Keratinocyte (primary cell): ENCODE measurements around the gene DGKI.

Experiments
- EZH2 ChIP-seq: IDR thresholded peaks from one replicate; pipeline ENCODE4 v1.6.1; 2012; ENCODE audit warnings: inconsistent platforms, mild to moderate bottlenecking, low read length, moderate library complexity
- TF ChIP-seq, protein P1 (sequence below), 3 experiments: IDR thresholded peaks in 1 of 3; conservative IDR thresholded peaks in 1 of 3; optimal IDR thresholded peaks in 1 of 3; 2 replicates in 2 of 3; 3 replicates in 1 of 3; pipeline versions ENCODE3 to v1.5.1; 2011; ENCODE audit warnings: low read length in 3 of 3, mild to moderate bottlenecking in 3 of 3, moderate library complexity in 2 of 3, control low read depth in 1 of 3, inconsistent platforms in 1 of 3; ENCODE audit not compliant: insufficient read depth in 2 of 3; ENCODE audit errors: extremely low read depth in 1 of 3

DNA sequence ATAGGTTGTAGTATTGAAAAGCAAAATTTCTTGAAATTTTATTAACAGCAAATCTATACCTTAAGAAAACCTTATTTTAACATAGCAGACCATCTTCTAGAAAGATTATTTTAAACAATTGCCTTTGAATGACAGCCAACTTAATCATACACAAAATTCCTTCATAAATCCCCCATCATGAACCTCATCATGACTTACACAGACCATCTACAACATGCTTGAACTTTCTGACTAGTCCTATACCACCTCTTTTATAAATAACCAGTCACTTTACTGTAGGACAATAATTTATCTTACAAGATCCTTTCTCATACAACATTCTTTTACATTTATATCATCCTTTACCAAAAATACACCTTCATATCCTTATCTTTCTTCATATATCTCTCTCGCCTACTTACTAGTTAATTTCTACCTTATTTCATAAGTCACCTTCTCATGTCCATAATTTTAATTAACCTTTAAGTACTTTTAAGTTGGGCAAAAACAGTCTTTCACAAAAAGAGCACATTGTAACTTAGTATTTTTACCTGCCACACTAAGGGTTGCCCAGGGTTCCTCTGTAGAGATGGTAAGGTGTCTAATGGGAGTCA lies 486.6 kb downstream of the DGKI start:
- TF ChIP-seq, protein P1, sequence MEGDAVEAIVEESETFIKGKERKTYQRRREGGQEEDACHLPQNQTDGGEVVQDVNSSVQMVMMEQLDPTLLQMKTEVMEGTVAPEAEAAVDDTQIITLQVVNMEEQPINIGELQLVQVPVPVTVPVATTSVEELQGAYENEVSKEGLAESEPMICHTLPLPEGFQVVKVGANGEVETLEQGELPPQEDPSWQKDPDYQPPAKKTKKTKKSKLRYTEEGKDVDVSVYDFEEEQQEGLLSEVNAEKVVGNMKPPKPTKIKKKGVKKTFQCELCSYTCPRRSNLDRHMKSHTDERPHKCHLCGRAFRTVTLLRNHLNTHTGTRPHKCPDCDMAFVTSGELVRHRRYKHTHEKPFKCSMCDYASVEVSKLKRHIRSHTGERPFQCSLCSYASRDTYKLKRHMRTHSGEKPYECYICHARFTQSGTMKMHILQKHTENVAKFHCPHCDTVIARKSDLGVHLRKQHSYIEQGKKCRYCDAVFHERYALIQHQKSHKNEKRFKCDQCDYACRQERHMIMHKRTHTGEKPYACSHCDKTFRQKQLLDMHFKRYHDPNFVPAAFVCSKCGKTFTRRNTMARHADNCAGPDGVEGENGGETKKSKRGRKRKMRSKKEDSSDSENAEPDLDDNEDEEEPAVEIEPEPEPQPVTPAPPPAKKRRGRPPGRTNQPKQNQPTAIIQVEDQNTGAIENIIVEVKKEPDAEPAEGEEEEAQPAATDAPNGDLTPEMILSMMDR (optimal IDR thresholded peaks at IDR 0.05 in 1 of 3, IDR thresholded peaks at IDR 0.05 in 1 of 3, conservative IDR thresholded peaks at IDR 0.05 in 1 of 3; ENCODE audit: extremely low read depth in 1 of 3, insufficient read depth in 2 of 3, low read length in 3 of 3): no peak
- TF ChIP-seq EZH2: no peak
